Amygdala (tissue), 56 donors: ENCODE measurements around the gene CHGA.
A peak's percentile ranks its signal among the peaks of the same experiment; 100 is the strongest.

ENCODE experiments used
- DNase-seq, 56 donors: peaks; one replicate each; lab custom pipeline; 2025; lab: John Stamatoyannopoulos, UW

Gene CHGA

DNA sequence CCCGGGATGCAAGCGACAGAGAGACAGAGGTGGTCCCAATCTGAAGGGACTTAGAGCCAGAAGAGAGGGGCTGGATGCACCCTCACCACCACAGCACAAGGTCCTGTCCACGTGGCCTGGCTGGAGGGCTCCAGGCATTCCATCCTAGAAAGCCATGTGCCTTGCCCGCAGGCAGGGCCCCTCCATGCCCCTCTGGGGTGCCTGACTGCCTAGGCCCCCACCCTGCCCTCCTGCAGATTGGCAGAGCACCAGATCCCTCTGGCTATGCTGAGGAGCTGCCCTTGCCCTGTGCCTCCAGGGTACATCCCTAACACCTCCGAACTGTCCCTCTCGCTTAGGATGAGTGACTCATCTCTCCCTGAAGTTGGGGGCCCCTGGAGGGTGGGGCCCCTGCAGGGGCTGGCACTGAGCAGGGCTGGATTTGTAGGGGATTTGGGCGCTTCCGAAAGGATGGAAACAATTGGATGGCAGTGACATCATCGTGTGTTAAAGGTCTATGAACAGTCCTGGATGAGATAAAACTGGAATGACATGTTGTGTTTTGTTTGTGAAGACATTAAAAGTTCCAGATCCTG is 50.9 kb downstream of the CHGA start:
- peak in 1 of 56 donors; percentile 70 for DNase-seq

DNA sequence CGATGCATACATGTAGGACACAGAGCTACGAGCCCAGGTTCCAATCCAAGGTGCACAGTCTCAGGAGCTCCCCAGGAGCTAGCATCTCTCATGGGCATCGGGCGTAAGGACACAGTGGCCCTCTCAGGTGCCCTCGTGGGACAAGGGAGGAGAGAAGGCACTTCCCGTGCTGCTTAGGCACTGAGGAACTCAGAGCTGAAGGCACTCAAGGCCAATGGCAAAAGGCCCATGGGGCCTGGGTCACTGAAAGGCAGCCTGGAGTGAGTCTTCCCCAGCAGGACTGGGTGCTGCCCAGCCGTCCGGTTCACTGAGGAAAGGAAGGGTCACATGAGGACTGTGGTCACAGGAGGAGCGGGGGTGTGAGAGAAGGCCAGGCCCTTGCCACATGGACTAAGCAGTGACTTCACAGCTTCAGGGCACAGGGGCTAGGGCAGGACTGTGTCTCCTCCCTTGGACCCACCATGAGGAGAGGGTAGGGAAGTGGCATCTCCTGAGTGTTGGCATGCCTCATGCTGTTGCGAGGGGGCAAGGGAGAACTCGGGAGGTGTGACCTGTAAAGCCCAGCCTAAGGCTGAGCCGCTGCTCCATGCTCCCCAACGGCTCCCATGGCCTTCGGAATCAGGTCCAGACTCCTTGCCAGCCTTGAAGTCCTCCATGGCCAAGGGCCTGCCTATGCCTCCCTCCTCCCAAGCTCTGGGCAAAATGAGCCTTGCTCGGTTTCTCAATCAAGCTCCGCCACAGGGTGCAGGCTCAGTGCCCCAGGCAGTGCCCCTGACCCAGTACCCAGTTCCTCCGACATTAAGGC is 51.8 kb downstream of the CHGA start:
- DNase-seq = no peak

GRCh38 chr14:92976268-92976667 is 53.3 kb downstream of the CHGA start:
- DNase-seq = no peak

DNA sequence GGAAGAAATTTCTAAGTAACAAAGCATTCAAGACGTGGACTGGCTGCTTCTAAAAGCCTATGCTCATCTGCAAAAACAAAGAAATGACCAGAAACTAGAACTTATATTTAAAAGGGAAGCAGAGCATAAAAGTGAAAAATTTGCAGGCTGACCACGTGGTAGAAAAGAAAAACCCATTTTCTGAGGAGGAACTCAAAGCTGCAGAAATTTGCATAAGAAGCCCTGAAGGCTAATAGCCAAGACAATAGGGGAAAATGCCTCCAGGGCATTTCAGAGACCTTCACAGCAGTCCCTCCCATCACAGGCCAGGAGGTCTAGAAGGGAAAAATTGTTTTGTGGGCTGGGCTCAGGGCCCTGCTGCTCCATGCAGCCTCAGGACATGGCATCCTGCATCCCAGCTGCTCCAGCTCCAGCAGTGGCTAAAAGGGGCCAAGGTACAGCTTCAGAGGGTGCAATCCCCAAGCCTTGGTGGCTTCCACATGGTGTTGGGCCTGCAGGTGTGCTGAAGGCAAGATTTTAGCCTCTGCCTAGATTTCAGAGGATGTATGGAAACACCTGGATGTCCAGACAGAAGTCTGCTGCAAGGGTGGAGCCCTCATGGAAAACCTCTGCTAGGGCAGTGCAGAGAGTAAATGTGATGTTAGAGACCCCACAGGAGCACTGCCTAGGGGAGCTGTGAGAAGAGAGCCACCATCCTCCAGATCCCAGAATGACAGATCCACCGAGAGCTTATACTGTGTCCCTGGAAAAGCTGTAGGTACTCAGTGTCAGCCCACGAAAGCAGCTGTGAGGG is 55.5 kb downstream of the CHGA start:
- no peak for DNase-seq

DNA sequence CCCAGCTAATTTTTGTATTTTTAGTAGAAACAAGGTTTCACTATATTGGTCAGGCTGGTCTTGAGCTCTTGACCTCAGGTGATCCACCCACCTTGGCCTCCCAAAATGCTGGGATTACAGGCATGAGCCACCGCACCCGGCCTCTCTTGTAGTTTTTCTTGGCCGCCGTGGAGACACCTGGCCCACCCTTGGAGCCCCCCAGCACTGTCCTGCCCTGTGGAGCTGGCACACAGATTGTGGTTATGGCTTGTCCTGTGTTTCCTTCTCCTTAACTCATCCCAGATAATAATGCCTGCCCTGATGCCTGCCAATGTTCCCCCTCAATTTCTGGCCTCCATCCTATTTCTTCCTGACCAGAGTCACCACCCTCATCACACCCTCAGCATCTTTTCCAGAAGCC is 57.9 kb downstream of the CHGA start:
- DNase-seq = no peak

- DNase-seq = no peak
Measured at GRCh38 chr14:92981726-92982125, 58.8 kb downstream of the CHGA start.

DNA sequence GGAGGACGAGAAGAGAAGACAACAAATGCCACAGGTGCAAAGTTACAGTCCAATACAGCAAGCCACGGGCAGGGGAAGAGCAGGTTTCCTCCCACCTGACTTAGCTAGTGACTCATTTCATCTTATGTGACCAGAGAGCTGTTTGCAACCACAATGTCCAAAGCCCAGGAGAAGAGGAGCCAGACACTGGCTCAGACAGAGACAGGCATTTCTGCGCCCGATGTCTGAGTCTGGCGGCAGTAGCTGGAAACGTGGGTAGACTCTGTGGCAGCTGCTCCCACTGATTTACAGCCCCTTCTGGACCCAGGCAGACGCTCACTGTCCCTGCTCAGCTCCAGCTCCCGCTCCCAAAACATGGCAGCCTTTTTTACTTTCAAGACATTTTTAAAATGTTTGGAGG is 60.0 kb downstream of the CHGA start:
- DNase-seq = no peak

GRCh38 chr14:92984082-92984788 is 61.3 kb downstream of the CHGA start:
- DNase-seq = no peak
